ENCODE results near the gene OPRL1.

OPRL1 gene

GRCh38 chr20:64069209-64069613, 10.7 kb upstream of the OPRL1 start:
- Mint-ChIP-seq H3K36me3 (peaks cover 2% of the 10 kb centered on the region), H3K27me3 (no peaks in the 10 kb centered on the region), H3K4me1 (peaks cover 44% of the 10 kb centered on the region), H3K4me3 (no peak overlapping the region), H3K9me3 (no peaks in the 10 kb centered on the region), H3K27ac (no peak overlapping the region)
- ATAC-seq (ENCODE audit: low read depth) (no peak), DNase-seq (ENCODE audit: low spot score in 2 of 2) (no peak)

GRCh38 chr20:64069614-64070243, 10.2 kb upstream of the OPRL1 start:
- no peak for ATAC-seq (ENCODE audit: low read depth)
- Mint-ChIP-seq H3K4me1 (peaks cover 45% of the 10 kb centered on the region), H3K36me3 (peaks cover 3% of the 10 kb centered on the region), H3K27me3 (no peaks in the 10 kb centered on the region), H3K4me3 (no peak overlapping the region), H3K9me3 (no peaks in the 10 kb centered on the region), H3K27ac (no peak overlapping the region)
- no peak for DNase-seq (ENCODE audit: low spot score in 2 of 2)

- DNase-seq (ENCODE audit: low spot score in 2 of 2) (no peak), ATAC-seq (ENCODE audit: low read depth) (no peak)
- H3K36me3 Mint-ChIP-seq, result peaks cover 6% of the 10 kb centered on the region
- H3K9me3 Mint-ChIP-seq, result no peaks in the 10 kb centered on the region
- H3K27me3 Mint-ChIP-seq, result no peaks in the 10 kb centered on the region
- no peak overlapping the region for H3K4me3 Mint-ChIP-seq
- H3K4me1 Mint-ChIP-seq, result peaks cover 40% of the 10 kb centered on the region
- no peak overlapping the region for H3K27ac Mint-ChIP-seq
These were observed 9.5 kb upstream of the OPRL1 start for GRCh38 chr20:64070244-64070993.

GRCh38 chr20:64071341-64072332, 8.2 kb upstream of the OPRL1 start:
- no peaks in the 10 kb centered on the region for H3K9me3 Mint-ChIP-seq

GRCh38 chr20:64072498-64073063, 7.3 kb upstream of the OPRL1 start:
- H3K36me3 Mint-ChIP-seq, result peaks cover 9% of the 10 kb centered on the region
- H3K4me1 Mint-ChIP-seq, result peaks cover 28% of the 10 kb centered on the region
- no peaks in the 10 kb centered on the region for H3K9me3 Mint-ChIP-seq
- DNase-seq (ENCODE audit: low spot score in 2 of 2) (no peak), ATAC-seq (ENCODE audit: low read depth) (no peak)
- peak overlapping the region; percentile 30 for H3K27ac Mint-ChIP-seq
- H3K27me3 Mint-ChIP-seq, result no peaks in the 10 kb centered on the region
- no peak overlapping the region for H3K4me3 Mint-ChIP-seq

More at GRCh38 chr20:64071341-64072332, 8.2 kb upstream of the OPRL1 start:
- Mint-ChIP-seq H3K27ac (peak overlapping the region; percentile 62), H3K4me1 (peaks cover 33% of the 10 kb centered on the region), H3K36me3 (peaks cover 9% of the 10 kb centered on the region), H3K27me3 (no peaks in the 10 kb centered on the region), H3K4me3 (peak overlapping the region; percentile 44)
- ATAC-seq (ENCODE audit: low read depth) (peak; percentile 36), DNase-seq (ENCODE audit: low spot score in 2 of 2) (no peak)

GRCh38 chr20:64073476-64074183, 6.3 kb upstream of the OPRL1 start:
- no peak overlapping the region for H3K4me3 Mint-ChIP-seq
- no peaks in the 10 kb centered on the region for H3K27me3 Mint-ChIP-seq
- H3K36me3 Mint-ChIP-seq, result peaks cover 9% of the 10 kb centered on the region
- H3K4me1 Mint-ChIP-seq, result peaks cover 28% of the 10 kb centered on the region
- no peaks in the 10 kb centered on the region for H3K9me3 Mint-ChIP-seq
- H3K27ac Mint-ChIP-seq, result no peak overlapping the region
- no peak for DNase-seq (ENCODE audit: low spot score in 2 of 2)
- no peak for ATAC-seq (ENCODE audit: low read depth)

GRCh38 chr20:64074184-64074789, 5.6 kb upstream of the OPRL1 start:
- no peak for ATAC-seq (ENCODE audit: low read depth)
- Mint-ChIP-seq H3K36me3 (peaks cover 11% of the 10 kb centered on the region), H3K27ac (peak overlapping the region; percentile 24), H3K4me3 (no peak overlapping the region), H3K4me1 (peaks cover 29% of the 10 kb centered on the region), H3K27me3 (no peaks in the 10 kb centered on the region), H3K9me3 (no peaks in the 10 kb centered on the region)
- DNase-seq (ENCODE audit: low spot score in 2 of 2), result no peak

GRCh38 chr20:64074963-64075362, 4.9 kb upstream of the OPRL1 start:
- H3K36me3 Mint-ChIP-seq, result peaks cover 11% of the 10 kb centered on the region
- H3K4me1 Mint-ChIP-seq, result peaks cover 29% of the 10 kb centered on the region
- H3K27ac Mint-ChIP-seq, result peak overlapping the region; percentile 20
- H3K4me3 Mint-ChIP-seq, result no peak overlapping the region
- no peak for ATAC-seq (ENCODE audit: low read depth)
- no peaks in the 10 kb centered on the region for H3K27me3 Mint-ChIP-seq
- no peak for DNase-seq (ENCODE audit: low spot score in 2 of 2)
- no peaks in the 10 kb centered on the region for H3K9me3 Mint-ChIP-seq

GRCh38 chr20:64075556-64075955, 4.3 kb upstream of the OPRL1 start:
- peak overlapping the region; percentile 20 for H3K27ac Mint-ChIP-seq
- DNase-seq (ENCODE audit: low spot score in 2 of 2), result no peak
- ATAC-seq (ENCODE audit: low read depth), result no peak
- H3K27me3 Mint-ChIP-seq, result no peaks in the 10 kb centered on the region
- no peaks in the 10 kb centered on the region for H3K9me3 Mint-ChIP-seq
- H3K4me3 Mint-ChIP-seq, result no peak overlapping the region
- peaks cover 11% of the 10 kb centered on the region for H3K36me3 Mint-ChIP-seq
- peaks cover 31% of the 10 kb centered on the region for H3K4me1 Mint-ChIP-seq

GRCh38 chr20:64076061-64076997, 3.6 kb upstream of the OPRL1 start:
- Mint-ChIP-seq H3K27ac (no peak overlapping the region), H3K36me3 (peaks cover 11% of the 10 kb centered on the region), H3K9me3 (no peaks in the 10 kb centered on the region), H3K4me1 (peaks cover 31% of the 10 kb centered on the region), H3K27me3 (no peaks in the 10 kb centered on the region), H3K4me3 (peak overlapping the region; percentile 96)
- DNase-seq (ENCODE audit: low spot score in 2 of 2), result no peak
- ATAC-seq (ENCODE audit: low read depth), result no peak

GRCh38 chr20:64077094-64077493, 2.8 kb upstream of the OPRL1 start:
- ATAC-seq (ENCODE audit: low read depth) (peak; percentile 14), DNase-seq (ENCODE audit: low spot score in 2 of 2) (peak in 1 of 2 donors; percentile 52)
- Mint-ChIP-seq H3K36me3 (peaks cover 11% of the 10 kb centered on the region), H3K4me3 (peak overlapping the region; percentile 96), H3K27ac (peak overlapping the region; percentile 73), H3K4me1 (peaks cover 30% of the 10 kb centered on the region), H3K27me3 (no peaks in the 10 kb centered on the region), H3K9me3 (no peaks in the 10 kb centered on the region)

- Mint-ChIP-seq H3K27ac (peak overlapping the region; percentile 73), H3K9me3 (no peaks in the 10 kb centered on the region), H3K4me1 (peaks cover 30% of the 10 kb centered on the region), H3K4me3 (peak overlapping the region; percentile 96), H3K27me3 (no peaks in the 10 kb centered on the region), H3K36me3 (peaks cover 10% of the 10 kb centered on the region)
- peak; percentile 3 for ATAC-seq (ENCODE audit: low read depth)
- DNase-seq (ENCODE audit: low spot score in 2 of 2), result no peak
These were observed 2.4 kb upstream of the OPRL1 start for GRCh38 chr20:64077541-64077875.

Data from memory B cell (primary cell).